ENCODE results near the gene ACER3. TPM values are rescaled to one million over a fixed set of nuclear protein-coding genes. Genes with fewer than 3 reads are reported as not detected.

Gene ACER3
- total and polyA plus RNA-seq, 2 of the 4 experiments (the other 2 are of a cell fraction), result 3.5 to 10.0 TPM

- no peak overlapping the region for H2BK20ac ChIP-seq (ENCODE audit: low read depth, low read length)
- in situ Hi-C loops (cut with MboI; ENCODE audit: low sequenced_read_pairs), result loop anchor here (5.0 kb wide), 2 partner anchors 104 to 189 kb away; no protein-coding TSS in a partner anchor
- CTCF ChIA-PET, result no interaction called here
- no peaks in the 10 kb centered on the region for H3K27me3 ChIP-seq (ENCODE audit: control insufficient read depth, insufficient read depth, low read length)
- no peak overlapping the region for H3K56ac ChIP-seq (ENCODE audit: extremely low read depth, insufficient read depth, low read length)
- no peak overlapping the region for H3K14ac ChIP-seq (replicated peaks; ENCODE audit: low read depth, low read length)
- dilution Hi-C loops (cut with HindIII; ENCODE audit: low sequenced_read_pairs, unreplicated experiment), result no loop called here
- TF ChIP-seq USF2 (IDR thresholded peaks at IDR 0.05; ENCODE audit: low read depth, low read length) (no peak), MAFK (IDR thresholded peaks at IDR 0.05; ENCODE audit: low read depth, low read length) (no peak), CTCF (conservative IDR thresholded peaks at IDR 0.05; ENCODE audit: low read depth, low read length) (no peak), RAD21 (IDR thresholded peaks at IDR 0.05; ENCODE audit: low read length) (no peak), ELK1 (IDR thresholded peaks at IDR 0.05; ENCODE audit: borderline replicate concordance, low read depth, low read length) (no peak), RCOR1 (IDR thresholded peaks at IDR 0.05; ENCODE audit: insufficient replicate concordance, low read length) (no peak), NFE2L2 (IDR thresholded peaks at IDR 0.05; ENCODE audit: low read depth, low read length) (no peak), RFX5 (IDR thresholded peaks at IDR 0.05; ENCODE audit: low read depth, low read length) (no peak), MAZ (IDR thresholded peaks at IDR 0.05; ENCODE audit: borderline replicate concordance, low read depth, low read length) (no peak), BHLHE40 (IDR thresholded peaks at IDR 0.05; ENCODE audit: low read depth, low read length) (no peak), MXI1 (IDR thresholded peaks at IDR 0.05; ENCODE audit: borderline replicate concordance, low read depth, low read length) (no peak), SMC3 (IDR thresholded peaks at IDR 0.05; ENCODE audit: low read depth, low read length) (no peak)
- H4K5ac ChIP-seq (ENCODE audit: low read depth, low read length), result no peak overlapping the region
- no peak overlapping the region for H3K23ac ChIP-seq (ENCODE audit: low read depth, low read length)
- H3K79me1 ChIP-seq (ENCODE audit: low read depth in 1 of 2, low read length in 2 of 2), result no peaks in the 10 kb centered on the region
- H3K4me2 ChIP-seq (ENCODE audit: low read depth, low read length), result no peak overlapping the region
- no peak overlapping the region for H4K91ac ChIP-seq (ENCODE audit: insufficient read depth, low read depth, low read length)
- H2AK9ac ChIP-seq (replicated peaks; ENCODE audit: low read depth, low read length, poor library complexity), result no peak overlapping the region
- no peak overlapping the region for H2AFZ ChIP-seq (replicated peaks; ENCODE audit: low read length, poor library complexity)
- no peaks in the 10 kb centered on the region for H3K36me3 ChIP-seq (ENCODE audit: control insufficient read depth, insufficient read depth, low read length)
- H2BK5ac ChIP-seq (ENCODE audit: low read depth, low read length, poor library complexity, severe bottlenecking), result no peak overlapping the region
- no peak overlapping the region for H2BK15ac ChIP-seq (ENCODE audit: low read depth, low read length)
- ATAC-seq (ENCODE audit: low read depth) (no peak), DNase-seq (no peak)
- H3K18ac ChIP-seq (ENCODE audit: low read depth, low read length), result no peak overlapping the region
- no peaks in the 10 kb centered on the region for H3K9me3 ChIP-seq (ENCODE audit: control insufficient read depth, insufficient read depth, low read length)
- H3K4ac ChIP-seq (ENCODE audit: low read depth, low read length), result no peak overlapping the region
- no peak overlapping the region for H3K9ac ChIP-seq (ENCODE audit: low read depth, low read length)
- H3K4me3 ChIP-seq (ENCODE audit: insufficient read depth, low read depth, low read length), result no peak overlapping the region
- WGBS, 2 experiments (ENCODE audit: extremely low coverage in 2 of 2, insufficient read length in 1 of 2), result no CpG with 5 or more reads among the region's 1 CpG
- peaks cover 3% of the 10 kb centered on the region; the same call in 1 of the 2 replicates for H3K4me1 ChIP-seq (ENCODE audit: control insufficient read depth, insufficient read depth, low read length)
- H3K27ac ChIP-seq (ENCODE audit: insufficient read depth, low read length), result no peak overlapping the region
- BruUV-seq (replicated peaks), result no TSS peak
- POLR2A ChIA-PET (ENCODE audit: unreplicated experiment), result no interaction called here
- H4K8ac ChIP-seq (ENCODE audit: low read depth in 2 of 2, low read length in 2 of 2), result no peak overlapping the region
- H2AK5ac ChIP-seq (ENCODE audit: low read depth, low read length), result no peak overlapping the region
- no peaks in the 10 kb centered on the region for H4K20me1 ChIP-seq (ENCODE audit: insufficient read depth, low read length)
- no peak overlapping the region for H2BK120ac ChIP-seq (ENCODE audit: low read depth, low read length)
- intact Hi-C loops (cut with micrococcal nuclease), result no loop called here
- H3K9me1 ChIP-seq (ENCODE audit: insufficient read depth, low read length), result no peaks in the 10 kb centered on the region
Measured at GRCh38 chr11:76916712-76917111, 56.0 kb downstream of the ACER3 start.
